ENCODE data around the gene SMPDL3A.

The SMPDL3A gene

DNA sequence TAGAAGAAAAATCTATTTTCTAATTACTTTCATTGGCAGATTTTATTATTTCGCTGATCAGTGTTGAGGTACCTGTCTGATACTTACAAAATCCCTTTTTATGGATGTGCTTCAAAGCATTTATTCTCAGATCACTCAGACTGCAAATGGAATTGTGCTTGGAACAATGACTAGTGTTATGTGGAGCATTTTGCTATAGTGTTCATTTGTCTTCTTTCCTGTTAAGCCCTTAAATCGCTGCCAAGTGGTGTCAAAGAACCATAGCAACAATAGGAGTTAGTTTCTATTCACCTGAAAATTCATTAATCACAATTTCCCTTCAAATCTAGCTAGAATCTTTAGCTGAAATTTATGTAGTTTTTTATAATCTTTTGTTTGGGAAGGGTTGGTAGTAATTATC, 29.8 kb downstream of the SMPDL3A start:
- WGBS (ENCODE audit: insufficient coverage, insufficient read length): no CpG with 5 or more reads among the region's 2 CpGs

DNA sequence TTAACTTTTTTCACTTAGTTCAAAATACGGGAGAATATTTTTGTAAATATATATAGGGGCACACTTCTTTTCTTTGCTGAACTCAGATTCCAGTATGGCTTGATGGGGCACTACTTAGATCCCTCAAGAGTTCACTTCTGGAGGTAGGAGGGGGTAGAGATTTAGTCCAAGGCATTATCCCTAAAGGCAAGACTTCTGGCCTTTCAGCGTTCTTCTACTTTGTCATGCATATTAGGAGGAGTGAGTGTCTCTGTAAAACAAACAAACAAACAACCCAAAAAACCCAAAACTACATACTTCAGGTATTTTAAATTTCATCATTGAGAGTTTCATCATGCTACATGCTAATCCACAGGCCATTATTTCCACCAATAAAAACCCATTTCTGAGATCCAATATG, 32.0 kb downstream of the SMPDL3A start:
- WGBS (ENCODE audit: insufficient coverage, insufficient read length): no CpG with 5 or more reads among the region's 2 CpGs
- no peak for DNase-seq (ENCODE audit: low read depth, low spot score)
- H3K4me1 ChIP-seq (ENCODE audit: control insufficient read depth, insufficient read depth, low read length): peaks cover 1% of the 10 kb centered on the region; the same call in 1 of the 2 replicates
- H3K27ac ChIP-seq (ENCODE audit: low read length): no peak overlapping the region
- no peaks in the 10 kb centered on the region for H3K27me3 ChIP-seq (ENCODE audit: control insufficient read depth, insufficient read depth, low read length)
- H3K9me3 ChIP-seq (ENCODE audit: control insufficient read depth, insufficient read depth, low read length): no peaks in the 10 kb centered on the region
- H3K4me3 ChIP-seq (ENCODE audit: low read length): no peak overlapping the region
- no peaks in the 10 kb centered on the region for H3K36me3 ChIP-seq (ENCODE audit: control insufficient read depth, insufficient read depth, low read length)

More for the DNA sequence above, 29.8 kb downstream of the SMPDL3A start:
- no peaks in the 10 kb centered on the region for H3K9me3 ChIP-seq (ENCODE audit: control insufficient read depth, insufficient read depth, low read length)
- no peak overlapping the region for H3K27ac ChIP-seq (ENCODE audit: low read length)
- peaks cover 1% of the 10 kb centered on the region; the same call in 1 of the 2 replicates for H3K4me1 ChIP-seq (ENCODE audit: control insufficient read depth, insufficient read depth, low read length)
- DNase-seq (ENCODE audit: low read depth, low spot score): no peak
- H3K36me3 ChIP-seq (ENCODE audit: control insufficient read depth, insufficient read depth, low read length): no peaks in the 10 kb centered on the region
- H3K4me3 ChIP-seq (ENCODE audit: low read length): no peak overlapping the region
- H3K27me3 ChIP-seq (ENCODE audit: control insufficient read depth, insufficient read depth, low read length): no peaks in the 10 kb centered on the region

DNA sequence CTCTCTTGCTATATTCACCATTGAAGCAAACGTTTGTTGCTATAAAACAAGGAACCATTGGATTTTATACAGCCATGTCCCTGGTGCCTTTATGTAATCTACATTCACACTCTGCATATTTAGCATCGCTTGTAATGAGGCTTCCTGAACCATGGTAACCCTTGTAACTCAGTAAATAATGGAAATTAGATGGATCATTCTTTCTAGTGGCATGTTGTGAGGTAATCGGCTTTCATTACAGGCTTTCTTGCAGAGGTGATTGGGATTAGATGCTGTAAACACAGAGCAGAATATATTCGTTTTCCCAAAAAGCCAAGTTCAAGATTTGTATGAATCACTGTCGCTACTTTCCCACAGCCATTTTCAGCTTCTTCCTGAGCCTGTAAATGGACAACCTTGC, 36.1 kb downstream of the SMPDL3A start:
- no peaks in the 10 kb centered on the region for H3K36me3 ChIP-seq (ENCODE audit: control insufficient read depth, insufficient read depth, low read length)

DNA sequence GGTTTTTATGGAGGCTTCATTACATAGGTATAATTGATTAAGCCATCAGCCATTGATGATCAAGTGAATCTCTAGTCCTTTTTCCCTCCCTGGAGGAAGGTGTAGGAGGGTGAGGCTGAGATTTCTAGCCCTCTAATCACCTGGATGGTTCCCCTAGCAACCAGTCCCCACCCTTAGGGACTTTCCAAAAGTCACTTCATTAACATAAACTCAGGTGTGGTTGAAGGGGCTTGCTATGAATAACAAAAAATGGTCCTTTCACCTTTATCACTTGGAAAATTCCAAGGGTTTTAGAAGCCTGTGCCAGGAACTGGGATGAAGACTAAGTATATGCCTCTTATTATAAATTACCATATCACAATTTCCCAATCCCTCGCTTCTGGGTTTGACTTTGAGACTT, 40.4 kb downstream of the SMPDL3A start:
- H3K4me3 ChIP-seq (ENCODE audit: low read length): no peak overlapping the region
- WGBS (ENCODE audit: insufficient coverage, insufficient read length): no CpG with 5 or more reads among the region's 1 CpG

More for the DNA sequence above, 36.1 kb downstream of the SMPDL3A start:
- no CpG with 5 or more reads among the region's 5 CpGs for WGBS (ENCODE audit: insufficient coverage, insufficient read length)
- Histone ChIP-seq H3K4me1 (ENCODE audit: control insufficient read depth, insufficient read depth, low read length) (peaks cover 4% of the 10 kb centered on the region), H3K9me3 (ENCODE audit: control insufficient read depth, insufficient read depth, low read length) (no peaks in the 10 kb centered on the region), H3K27me3 (ENCODE audit: control insufficient read depth, insufficient read depth, low read length) (no peaks in the 10 kb centered on the region), H3K27ac (ENCODE audit: low read length) (no peak overlapping the region), H3K4me3 (ENCODE audit: low read length) (no peak overlapping the region)
- DNase-seq (ENCODE audit: low read depth, low spot score): no peak

GRCh38 chr6:122831511-122831910, 42.5 kb downstream of the SMPDL3A start:
- WGBS (ENCODE audit: insufficient coverage, insufficient read length): no CpG with 5 or more reads among the region's 1 CpG
- Histone ChIP-seq H3K36me3 (ENCODE audit: control insufficient read depth, insufficient read depth, low read length) (no peaks in the 10 kb centered on the region), H3K27me3 (ENCODE audit: control insufficient read depth, insufficient read depth, low read length) (no peaks in the 10 kb centered on the region), H3K4me1 (ENCODE audit: control insufficient read depth, insufficient read depth, low read length) (peaks cover 4% of the 10 kb centered on the region; the same call in 1 of the 2 replicates), H3K4me3 (ENCODE audit: low read length) (no peak overlapping the region), H3K27ac (ENCODE audit: low read length) (no peak overlapping the region), H3K9me3 (ENCODE audit: control insufficient read depth, insufficient read depth, low read length) (no peaks in the 10 kb centered on the region)
- DNase-seq (ENCODE audit: low read depth, low spot score): no peak

More for the DNA sequence above, 40.4 kb downstream of the SMPDL3A start:
- no peaks in the 10 kb centered on the region for H3K9me3 ChIP-seq (ENCODE audit: control insufficient read depth, insufficient read depth, low read length)
- H3K27ac ChIP-seq (ENCODE audit: low read length): no peak overlapping the region
- H3K4me1 ChIP-seq (ENCODE audit: control insufficient read depth, insufficient read depth, low read length): peaks cover 4% of the 10 kb centered on the region; the same call in 1 of the 2 replicates
- DNase-seq (ENCODE audit: low read depth, low spot score): no peak
- no peaks in the 10 kb centered on the region for H3K27me3 ChIP-seq (ENCODE audit: control insufficient read depth, insufficient read depth, low read length)
- no peaks in the 10 kb centered on the region for H3K36me3 ChIP-seq (ENCODE audit: control insufficient read depth, insufficient read depth, low read length)

DNA sequence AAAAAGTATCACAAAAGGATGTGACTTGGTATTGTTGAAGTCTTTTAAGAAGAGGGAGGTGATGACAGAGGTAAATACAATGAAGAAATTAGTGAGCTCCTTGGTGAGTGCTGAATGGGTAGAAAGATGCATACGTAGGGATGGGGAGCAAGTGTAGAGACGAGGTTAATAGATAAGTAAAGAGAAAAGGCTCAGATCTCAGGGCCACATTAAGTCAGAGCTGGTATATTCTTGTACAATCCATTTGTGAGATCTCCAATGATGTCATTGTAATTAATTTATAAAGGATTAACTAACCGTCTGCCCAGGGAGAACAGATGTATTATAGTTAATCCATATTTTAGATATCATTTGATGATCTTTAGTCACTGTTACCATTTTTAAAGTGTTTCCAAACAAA, 43.4 kb downstream of the SMPDL3A start:
- no peak for DNase-seq (ENCODE audit: low read depth, low spot score)
- Histone ChIP-seq H3K27me3 (ENCODE audit: control insufficient read depth, insufficient read depth, low read length) (no peaks in the 10 kb centered on the region), H3K9me3 (ENCODE audit: control insufficient read depth, insufficient read depth, low read length) (no peaks in the 10 kb centered on the region), H3K36me3 (ENCODE audit: control insufficient read depth, insufficient read depth, low read length) (no peaks in the 10 kb centered on the region), H3K27ac (ENCODE audit: low read length) (no peak overlapping the region), H3K4me3 (ENCODE audit: low read length) (no peak overlapping the region), H3K4me1 (ENCODE audit: control insufficient read depth, insufficient read depth, low read length) (peaks cover 4% of the 10 kb centered on the region; the same call in 1 of the 2 replicates)
- WGBS (ENCODE audit: insufficient coverage, insufficient read length): no CpG with 5 or more reads among the region's 3 CpGs

- H3K36me3 ChIP-seq (ENCODE audit: control insufficient read depth, insufficient read depth, low read length): no peaks in the 10 kb centered on the region
- no peak overlapping the region for H3K27ac ChIP-seq (ENCODE audit: low read length)
- WGBS (ENCODE audit: insufficient coverage, insufficient read length): no CpG with 5 or more reads among the region's 7 CpGs
- peaks cover 4% of the 10 kb centered on the region; the same call in 1 of the 2 replicates for H3K4me1 ChIP-seq (ENCODE audit: control insufficient read depth, insufficient read depth, low read length)
- no peaks in the 10 kb centered on the region for H3K27me3 ChIP-seq (ENCODE audit: control insufficient read depth, insufficient read depth, low read length)
- H3K9me3 ChIP-seq (ENCODE audit: control insufficient read depth, insufficient read depth, low read length): no peaks in the 10 kb centered on the region
- no peak overlapping the region for H3K4me3 ChIP-seq (ENCODE audit: low read length)
- DNase-seq (ENCODE audit: low read depth, low spot score): no peak
These were observed 44.0 kb downstream of the SMPDL3A start for GRCh38 chr6:122833021-122833491.

DNA sequence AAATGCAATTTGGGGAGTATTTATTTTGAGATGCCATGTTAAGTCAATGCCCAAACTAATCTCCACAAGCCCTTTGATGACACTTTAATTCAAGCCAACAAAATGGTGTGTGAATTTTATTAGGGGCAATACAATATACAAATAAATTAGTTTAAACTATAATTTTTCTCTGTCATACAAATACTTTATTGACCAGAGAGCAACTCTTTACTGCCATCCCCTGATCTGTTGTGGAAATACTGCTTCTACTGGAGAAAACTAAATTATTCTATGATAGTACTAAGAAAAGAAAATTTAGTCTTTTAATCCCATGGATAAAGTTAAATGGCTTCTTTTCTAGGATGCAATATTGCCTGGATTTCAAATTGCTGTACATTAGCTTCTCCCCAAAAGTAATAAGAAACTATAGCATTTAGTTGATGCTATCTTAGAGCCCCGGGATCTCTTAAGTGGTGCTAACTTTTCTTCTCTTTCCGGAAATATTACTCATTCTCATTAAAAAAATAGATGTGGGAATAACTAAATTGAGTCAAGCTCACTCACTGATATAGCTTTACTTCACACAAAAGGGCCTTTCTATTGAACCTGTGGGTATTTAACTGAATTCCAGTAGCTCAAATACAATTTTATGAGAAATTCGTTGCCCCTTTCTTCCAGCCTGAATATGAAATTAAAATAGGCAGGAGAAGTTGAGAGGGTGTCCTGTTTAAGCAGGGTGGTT, 49.2 kb downstream of the SMPDL3A start:
- no peaks in the 10 kb centered on the region for H3K36me3 ChIP-seq (ENCODE audit: control insufficient read depth, insufficient read depth, low read length)
- no peak overlapping the region for H3K4me3 ChIP-seq (ENCODE audit: low read length)
- H3K9me3 ChIP-seq (ENCODE audit: control insufficient read depth, insufficient read depth, low read length): no peaks in the 10 kb centered on the region
- no peaks in the 10 kb centered on the region for H3K27me3 ChIP-seq (ENCODE audit: control insufficient read depth, insufficient read depth, low read length)
- no peak for DNase-seq (ENCODE audit: low read depth, low spot score)
- H3K4me1 ChIP-seq (ENCODE audit: control insufficient read depth, insufficient read depth, low read length): peaks cover under 1% of the 10 kb centered on the region; the same call in 1 of the 2 replicates
- H3K27ac ChIP-seq (ENCODE audit: low read length): no peak overlapping the region
- WGBS (ENCODE audit: insufficient coverage, insufficient read length): no CpG with 5 or more reads among the region's 3 CpGs

- Histone ChIP-seq H3K4me1 (ENCODE audit: control insufficient read depth, insufficient read depth, low read length) (no peaks in the 10 kb centered on the region), H3K4me3 (ENCODE audit: low read length) (no peak overlapping the region), H3K9me3 (ENCODE audit: control insufficient read depth, insufficient read depth, low read length) (no peaks in the 10 kb centered on the region), H3K27me3 (ENCODE audit: control insufficient read depth, insufficient read depth, low read length) (no peaks in the 10 kb centered on the region), H3K36me3 (ENCODE audit: control insufficient read depth, insufficient read depth, low read length) (no peaks in the 10 kb centered on the region), H3K27ac (ENCODE audit: low read length) (no peak overlapping the region)
- peak; percentile 39 for DNase-seq (ENCODE audit: low read depth, low spot score)
- WGBS (ENCODE audit: insufficient coverage, insufficient read length): no CpG with 5 or more reads among the region's 1 CpG
These were observed 50.4 kb downstream of the SMPDL3A start for GRCh38 chr6:122839472-122839871.

DNA sequence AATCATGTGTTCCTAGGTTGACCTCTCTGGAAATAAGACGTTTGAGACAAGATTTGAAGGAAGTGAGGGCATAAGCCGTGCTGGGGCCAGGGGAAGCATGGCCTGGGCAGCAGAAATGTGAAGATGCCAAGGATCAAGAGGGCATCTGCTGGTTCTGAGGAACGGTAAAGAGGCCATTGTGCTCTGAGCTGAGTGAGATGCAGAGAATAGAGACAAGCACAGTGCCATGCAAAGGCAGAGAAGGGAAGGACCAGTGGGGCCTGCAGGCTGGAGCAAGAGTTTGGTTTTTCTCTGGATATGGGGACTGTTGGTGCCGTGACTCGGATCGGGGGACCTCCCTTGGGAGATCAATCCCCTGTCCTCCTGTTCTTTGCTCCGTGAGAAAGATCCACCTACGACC, 50.8 kb downstream of the SMPDL3A start:
- Histone ChIP-seq H3K4me1 (ENCODE audit: control insufficient read depth, insufficient read depth, low read length) (no peaks in the 10 kb centered on the region), H3K36me3 (ENCODE audit: control insufficient read depth, insufficient read depth, low read length) (no peaks in the 10 kb centered on the region), H3K27me3 (ENCODE audit: control insufficient read depth, insufficient read depth, low read length) (no peaks in the 10 kb centered on the region), H3K4me3 (ENCODE audit: low read length) (no peak overlapping the region), H3K27ac (ENCODE audit: low read length) (no peak overlapping the region), H3K9me3 (ENCODE audit: control insufficient read depth, insufficient read depth, low read length) (no peaks in the 10 kb centered on the region)
- WGBS (ENCODE audit: insufficient coverage, insufficient read length): no CpG with 5 or more reads among the region's 8 CpGs
- DNase-seq (ENCODE audit: low read depth, low spot score): no peak

DNA sequence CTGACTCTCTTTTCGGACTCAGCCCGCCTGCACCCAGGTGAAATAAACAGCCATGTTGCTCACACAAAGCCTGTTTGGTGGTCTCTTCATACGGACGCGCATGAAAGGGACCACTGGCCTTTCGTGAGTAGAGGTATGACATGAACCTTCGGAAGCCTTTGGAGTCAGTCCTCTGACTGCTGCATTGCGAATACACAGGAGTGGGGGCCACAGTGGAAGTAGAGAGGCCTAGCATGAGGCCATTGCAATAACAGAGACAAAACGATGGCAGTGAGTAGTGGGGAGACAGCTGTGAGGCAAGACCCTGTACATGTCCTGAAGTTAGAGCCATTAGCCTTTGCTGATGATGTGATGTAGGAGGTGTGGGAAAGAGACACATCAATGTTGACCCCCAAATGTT, 56.4 kb downstream of the SMPDL3A start:
- no peaks in the 10 kb centered on the region for H3K27me3 ChIP-seq (ENCODE audit: control insufficient read depth, insufficient read depth, low read length)
- H3K9me3 ChIP-seq (ENCODE audit: control insufficient read depth, insufficient read depth, low read length): no peaks in the 10 kb centered on the region
- H3K36me3 ChIP-seq (ENCODE audit: control insufficient read depth, insufficient read depth, low read length): no peaks in the 10 kb centered on the region
- DNase-seq (ENCODE audit: low read depth, low spot score): no peak
- no peak overlapping the region for H3K4me3 ChIP-seq (ENCODE audit: low read length)
- WGBS (ENCODE audit: insufficient coverage, insufficient read length): no CpG with 5 or more reads among the region's 9 CpGs
- 0 out of 2 replicates have a peak, but pooled peaks cover 2% of the 10 kb centered on the region for H3K4me1 ChIP-seq (ENCODE audit: control insufficient read depth, insufficient read depth, low read length)
- no peak overlapping the region for H3K27ac ChIP-seq (ENCODE audit: low read length)

All from iPS DF 6.9 (cell line).